IMR-90 (cell line): ENCODE data around the gene ZNF182. TPM values are rescaled to one million over a fixed set of nuclear protein-coding genes. Genes with fewer than 3 reads are reported as not detected.

Experiments used
- ATAC-seq: fragments of 200-7000 bp; cut with Tn5 transposase; 2 replicates; pipeline ENCODE4 v1.9.1; 2020; ENCODE audit warnings: low read depth, mild to moderate bottlenecking, moderate library complexity
- BruUV-seq: library from RNA; stranded (reverse); fragments of 400-500 nt; replicated peaks from 2 replicates; lab custom pipeline; 2021; lab: Mats Ljungman, UMichigan
- CTCF ChIA-PET: fragments of 300-600 bp; formaldehyde crosslinking; extraction: SDS; loops from one replicate; lab custom pipeline; 2021; ENCODE audit warnings: antibody characterized with exemption; lab: Yijun Ruan, JAX
- POLR2A ChIA-PET: fragments of 300-600 bp; sonication (Branson Sonifier 250); formaldehyde crosslinking; loops from one replicate; lab custom pipeline; 2022; ENCODE audit warnings: antibody characterized with exemption; ENCODE audit not compliant: unreplicated experiment; lab: Charles Lee
- DNase-seq: peaks from one replicate; pipeline ENCODE4 v3.0.0; 2013
- H2AFZ ChIP-seq: replicated peaks from 2 replicates; pipeline ENCODE3; 2013; ENCODE audit warnings: low read length, mild to moderate bottlenecking; ENCODE audit not compliant: poor library complexity
- H2AK5ac ChIP-seq: 2 replicates; pipeline ENCODE4 v1.6.1; 2013; ENCODE audit warnings: low read depth, low read length, inconsistent platforms
- H2AK9ac ChIP-seq: replicated peaks from 2 replicates; pipeline ENCODE3; 2013; ENCODE audit warnings: mild to moderate bottlenecking, low read depth, low read length, moderate library complexity; ENCODE audit not compliant: poor library complexity
- H2BK120ac ChIP-seq: 2 replicates; pipeline ENCODE4 v1.6.1; 2013; ENCODE audit warnings: low read depth, low read length, inconsistent platforms
- H2BK15ac ChIP-seq: 3 replicates; pipeline ENCODE4 v1.6.1; 2013; ENCODE audit warnings: low read depth, low read length, inconsistent platforms
- H2BK20ac ChIP-seq: 2 replicates; pipeline ENCODE4 v1.6.1; 2013; ENCODE audit warnings: low read depth, mild to moderate bottlenecking, inconsistent platforms, low read length, moderate library complexity
- H2BK5ac ChIP-seq: 2 replicates; pipeline ENCODE4 v1.6.1; 2013; ENCODE audit warnings: mild to moderate bottlenecking, low read depth, low read length, inconsistent platforms; ENCODE audit not compliant: poor library complexity, severe bottlenecking
- H3K14ac ChIP-seq: replicated peaks from 2 replicates; pipeline ENCODE4 v1.6.1; 2013; ENCODE audit warnings: low read depth, low read length, inconsistent platforms
- H3K18ac ChIP-seq: 2 replicates; pipeline ENCODE4 v1.6.1; 2013; ENCODE audit warnings: low read depth, low read length, control low read depth
- H3K23ac ChIP-seq: 2 replicates; pipeline ENCODE4 v1.6.1; 2013; ENCODE audit warnings: low read depth, low read length, inconsistent platforms
- H3K27ac ChIP-seq: 2 replicates; pipeline ENCODE4 v1.5.1; 2013; ENCODE audit warnings: mild to moderate bottlenecking, control low read depth, low read length; ENCODE audit not compliant: insufficient read depth
- H3K27me3 ChIP-seq: 2 replicates; pipeline ENCODE4 v1.6.1; 2013; ENCODE audit warnings: low read length; ENCODE audit not compliant: control insufficient read depth, insufficient read depth
- H3K36me3 ChIP-seq: 2 replicates; pipeline ENCODE4 v1.6.1; 2013; ENCODE audit warnings: low read length, mixed read lengths; ENCODE audit not compliant: control insufficient read depth, insufficient read depth
- H3K4ac ChIP-seq: 2 replicates; pipeline ENCODE4 v1.6.1; 2013; ENCODE audit warnings: low read depth, low read length, inconsistent platforms
- H3K4me1 ChIP-seq: 2 replicates; pipeline ENCODE4 v1.6.1; 2013; ENCODE audit warnings: low read length, mixed read lengths; ENCODE audit not compliant: control insufficient read depth, insufficient read depth
- H3K4me2 ChIP-seq: 2 replicates; pipeline ENCODE4 v1.6.1; 2013; ENCODE audit warnings: low read depth, mild to moderate bottlenecking, control low read depth, low read length, moderate library complexity
- H3K4me3 ChIP-seq: 2 replicates; pipeline ENCODE4 v1.5.1; 2013; ENCODE audit warnings: low read depth, mild to moderate bottlenecking, control low read depth, low read length, moderate library complexity; ENCODE audit not compliant: insufficient read depth
- H3K56ac ChIP-seq: 2 replicates; pipeline ENCODE4 v1.6.1; 2013; ENCODE audit warnings: low read length, inconsistent platforms; ENCODE audit not compliant: insufficient read depth; ENCODE audit errors: extremely low read depth
- H3K79me1 ChIP-seq, 2 experiments: 2 replicates each; pipeline ENCODE4 v1.6.1; 2013; ENCODE audit warnings: low read length in 2 of 2, inconsistent platforms in 1 of 2, low read depth in 1 of 2
- H3K9ac ChIP-seq: 2 replicates; pipeline ENCODE4 v1.6.1; 2013; ENCODE audit warnings: low read depth, low read length, control low read depth
- H3K9me1 ChIP-seq: 2 replicates; pipeline ENCODE4 v1.6.1; 2013; ENCODE audit warnings: low read length, inconsistent platforms; ENCODE audit not compliant: insufficient read depth
- H3K9me3 ChIP-seq: 2 replicates; pipeline ENCODE4 v1.6.1; 2013; ENCODE audit warnings: low read length; ENCODE audit not compliant: control insufficient read depth, insufficient read depth
- H4K20me1 ChIP-seq: 2 replicates; pipeline ENCODE4 v1.6.1; 2013; ENCODE audit warnings: low read length, inconsistent platforms; ENCODE audit not compliant: insufficient read depth
- H4K5ac ChIP-seq: 2 replicates; pipeline ENCODE4 v1.6.1; 2013; ENCODE audit warnings: mild to moderate bottlenecking, low read depth, low read length, control low read depth
- H4K8ac ChIP-seq, 2 experiments: 2 replicates each; pipeline ENCODE4 v1.6.1; 2013; ENCODE audit warnings: low read depth in 2 of 2, low read length in 2 of 2, control low read depth in 1 of 2, inconsistent platforms in 1 of 2
- H4K91ac ChIP-seq: 2 replicates; pipeline ENCODE4 v1.6.1; 2013; ENCODE audit warnings: low read depth, low read length, inconsistent platforms; ENCODE audit not compliant: insufficient read depth
- CHD1 ChIP-seq: IDR thresholded peaks from 2 replicates; pipeline ENCODE4 v1.6.1; 2012; ENCODE audit warnings: low read depth, low read length, improper control_type of control experiment
- CTCF ChIP-seq: conservative IDR thresholded peaks from 2 replicates; pipeline ENCODE4 v1.5.1; 2012; ENCODE audit warnings: mild to moderate bottlenecking, low read depth, low read length, improper control_type of control experiment
- MAFK ChIP-seq: IDR thresholded peaks from 2 replicates; pipeline ENCODE4 v1.6.1; 2012; ENCODE audit warnings: low read depth, low read length, improper control_type of control experiment
- MAZ ChIP-seq: IDR thresholded peaks from 2 replicates; pipeline ENCODE4 v1.6.1; 2012; ENCODE audit warnings: low read depth, mild to moderate bottlenecking, low read length, improper control_type of control experiment, moderate library complexity, borderline replicate concordance
- MXI1 ChIP-seq: IDR thresholded peaks from 2 replicates; pipeline ENCODE4 v1.6.1; 2012; ENCODE audit warnings: low read depth, mild to moderate bottlenecking, low read length, moderate library complexity, borderline replicate concordance
- RAD21 ChIP-seq: IDR thresholded peaks from 2 replicates; pipeline ENCODE4 v1.6.1; 2012; ENCODE audit warnings: low read length, improper control_type of control experiment
- SMC3 ChIP-seq: fragments of 150-350 bp; IDR thresholded peaks from 2 replicates; pipeline ENCODE4 v1.6.1; 2016; ENCODE audit warnings: low read depth, mild to moderate bottlenecking, antibody characterized with exemption, low read length, moderate library complexity
- WGBS, 2 experiments: methylation state at CpG; one replicate each; pipeline versions ENCODE4 v1.1.5 to v1.1.7; 2013; ENCODE audit warnings: missing lambda C conversion rate in 2 of 2; ENCODE audit not compliant: insufficient read length in 1 of 2; ENCODE audit errors: extremely low coverage in 2 of 2; 5-methylcytosine and 5-hydroxymethylcytosine counted together
- dilution Hi-C: fragments of 300-500 bp; cut with HindIII; formaldehyde crosslinking; loops from one replicate; pipeline ENCODE4 v1.14.3; 2018; ENCODE audit warnings: low sequenced_read_pairs; ENCODE audit not compliant: unreplicated experiment
- in situ Hi-C: fragments of 300-500 bp; cut with MboI; formaldehyde crosslinking; loops from 3 replicates; pipeline ENCODE4 v1.14.3; 2019; ENCODE audit warnings: low sequenced_read_pairs, inconsistent platforms, mixed read lengths
- intact Hi-C: fragments of 100-400 bp; cut with micrococcal nuclease; formaldehyde crosslinking; loops from 2 replicates; pipeline ENCODE4 v1.10.0; 2022
- polyA plus RNA-seq, 3 experiments: library from polyadenylated mRNA; depleted of rRNA; stranded (reverse); fragments of >200 nt; gene quantifications; 2 replicates each; pipeline ENCODE4 v1.2.3, GENCODE V29; 2012; ENCODE audit warnings: low replicate concordance in 1 of 3
- total RNA-seq: library from RNA; depleted of rRNA; stranded (reverse); fragments of >200 nt; gene quantifications from 2 replicates; pipeline ENCODE4 v1.2.3, GENCODE V29; 2012

Gene ZNF182
- total and polyA plus RNA-seq, 2 of the 4 experiments (the other 2 are of a cell fraction), result 1.7 to 3.0 TPM

- H3K23ac ChIP-seq, result no peak overlapping the region
- H3K18ac ChIP-seq, result no peak overlapping the region
Measured at GRCh38 chrX:48025561-48025960, 21.8 kb upstream of the ZNF182 start.

More at GRCh38 chrX:48025561-48025960, 21.8 kb upstream of the ZNF182 start:
- Histone ChIP-seq H4K91ac (no peak overlapping the region), H2AFZ (peak overlapping the region; percentile 74), H4K8ac (no peak overlapping the region), H3K79me1 (no peaks in the 10 kb centered on the region), H3K9ac (no peak overlapping the region), H2BK20ac (no peak overlapping the region), H3K14ac (no peak overlapping the region), H3K4me1 (no peaks in the 10 kb centered on the region), H3K36me3 (no peaks in the 10 kb centered on the region), H2AK5ac (no peak overlapping the region), H3K4ac (no peak overlapping the region), H3K27ac (no peak overlapping the region), H2BK15ac (no peak overlapping the region), H3K4me2 (no peak overlapping the region), H3K9me1 (no peaks in the 10 kb centered on the region), H3K56ac (no peak overlapping the region), H2AK9ac (no peak overlapping the region), H2BK120ac (no peak overlapping the region), H3K27me3 (no peaks in the 10 kb centered on the region), H4K5ac (no peak overlapping the region), H4K20me1 (no peaks in the 10 kb centered on the region), H2BK5ac (no peak overlapping the region), H3K9me3 (no peaks in the 10 kb centered on the region), H3K4me3 (no peak overlapping the region)
- ChIA-PET CTCF (no interaction called here), POLR2A (no interaction called here)
- ATAC-seq (peak; percentile 41; the same call in 1 of the 2 replicates), DNase-seq (peak; percentile 61)
- intact Hi-C loops, result loop anchor here (2.0 to 5.0 kb wide), 4 partner anchors 463 to 833 kb away; partner anchors contain the start of genes ARAF and UBA1
- BruUV-seq, result no TSS peak
- in situ Hi-C loops, result loop anchor here (10.0 to 25.0 kb wide), 2 partner anchors 191 to 488 kb away; partner anchors contain the start of gene ZNF81
- dilution Hi-C loops, result no loop called here
- no CpG with 5 or more reads among the region's 7 CpGs for WGBS, 2 experiments
- TF ChIP-seq MAZ, result no peak
- TF ChIP-seq MAFK, result no peak
- no peak for TF ChIP-seq MXI1
- peak; percentile 42 for TF ChIP-seq SMC3
- no peak for TF ChIP-seq CHD1
- TF ChIP-seq RAD21, result peak; percentile 56
- peak; percentile 61 for TF ChIP-seq CTCF
